MCF 10A (cell line): ENCODE results near the gene NTF4. TPM values are rescaled to one million over a fixed set of nuclear protein-coding genes. Genes with fewer than 3 reads are reported as not detected.

Experiments
- Bru-seq: library from RNA; stranded (reverse); fragments of 400-500 nt; gene quantifications from one replicate; lab custom pipeline; 2021; lab: Mats Ljungman, UMichigan
- BruChase-seq, 2 experiments: library from RNA; stranded (reverse); fragments of 400-500 nt; gene quantifications; one replicate each; lab custom pipeline; 2021; lab: Mats Ljungman, UMichigan
- BruUV-seq: library from RNA; stranded (reverse); fragments of 400-500 nt; replicated peaks from 2 replicates; lab custom pipeline; 2021; lab: Mats Ljungman, UMichigan
- CTCF ChIA-PET: fragments of 300-600 bp; sonication (Branson Sonifier 250); formaldehyde crosslinking; extraction: SDS; loops from one replicate; lab custom pipeline; 2021; ENCODE audit warnings: antibody characterized with exemption, inconsistent platforms; lab: Yijun Ruan, JAX
- POLR2A ChIA-PET: fragments of 300-600, 350-650 bp; sonication (Branson Sonifier 250); formaldehyde crosslinking; extraction: SDS; loops from one replicate; lab custom pipeline; 2020; ENCODE audit warnings: antibody characterized with exemption, inconsistent platforms; lab: Yijun Ruan, JAX
- DNase-seq: peaks from one replicate; pipeline ENCODE4 v3.0.0-alpha.2; 2018; ENCODE audit not compliant: unreplicated experiment
- H3K27ac Mint-ChIP-seq: one replicate; pipeline ENCODE4 v1.8.0; 2022; ENCODE audit warnings: mild to moderate bottlenecking, low read depth, mixed read lengths; ENCODE audit not compliant: unreplicated experiment
- H3K27me3 Mint-ChIP-seq: one replicate; pipeline ENCODE4 v1.8.0; 2022; ENCODE audit warnings: mixed read lengths; ENCODE audit not compliant: insufficient read depth, unreplicated experiment
- H3K36me3 Mint-ChIP-seq: one replicate; pipeline ENCODE4 v1.8.0; 2022; ENCODE audit warnings: mild to moderate bottlenecking, moderate library complexity, mixed read lengths; ENCODE audit not compliant: insufficient read depth, unreplicated experiment
- H3K4me1 Mint-ChIP-seq: one replicate; pipeline ENCODE4 v1.8.0; 2022; ENCODE audit warnings: mixed read lengths; ENCODE audit not compliant: insufficient read depth, unreplicated experiment
- H3K4me3 Mint-ChIP-seq: one replicate; pipeline ENCODE4 v1.8.0; 2022; ENCODE audit warnings: mild to moderate bottlenecking, moderate library complexity, mixed read lengths; ENCODE audit not compliant: unreplicated experiment
- H3K9me3 Mint-ChIP-seq: one replicate; pipeline ENCODE4 v1.8.0; 2022; ENCODE audit warnings: mixed read lengths; ENCODE audit not compliant: unreplicated experiment
- intact Hi-C: fragments of 100-400 bp; cut with micrococcal nuclease; formaldehyde crosslinking; loops from 2 replicates; pipeline ENCODE4 v1.14.1; 2022
- long read RNA-seq: library from polyadenylated mRNA; stranded (forward); transcript quantifications from one replicate; pipeline ENCODE4 v2.0.0, GENCODE V29; 2022
- total RNA-seq: library from RNA; stranded (reverse); gene quantifications from 2 replicates; pipeline ENCODE4 v1.2.3, GENCODE V29; 2022
- TF ChIP-seq, protein P1 (sequence below): fragments of 200-600 bp; IDR thresholded peaks from one replicate; pipeline ENCODE4 v1.8.0; 2022; ENCODE audit warnings: antibody characterized with exemption, mild to moderate bottlenecking; ENCODE audit not compliant: unreplicated experiment

NTF4 gene, protein sequence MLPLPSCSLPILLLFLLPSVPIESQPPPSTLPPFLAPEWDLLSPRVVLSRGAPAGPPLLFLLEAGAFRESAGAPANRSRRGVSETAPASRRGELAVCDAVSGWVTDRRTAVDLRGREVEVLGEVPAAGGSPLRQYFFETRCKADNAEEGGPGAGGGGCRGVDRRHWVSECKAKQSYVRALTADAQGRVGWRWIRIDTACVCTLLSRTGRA
- total RNA-seq (6.0 and 7.8 TPM in 2 replicates), Bru-seq, nascent RNA (percentile 31 among the genes with signal in this experiment), BruChase-seq, experiment 1, labeled RNA remaining after a 6-hour chase (percentile 72 among the genes with signal in this experiment), BruChase-seq, experiment 2, labeled RNA remaining after a 2-hour chase (percentile 59 among the genes with signal in this experiment)
- long read RNA-seq, partial matches to known transcripts = 7 of 10 reads
- long read RNA-seq, other reads (novel, unspliced or antisense) = 3 of 10 reads

DNA sequence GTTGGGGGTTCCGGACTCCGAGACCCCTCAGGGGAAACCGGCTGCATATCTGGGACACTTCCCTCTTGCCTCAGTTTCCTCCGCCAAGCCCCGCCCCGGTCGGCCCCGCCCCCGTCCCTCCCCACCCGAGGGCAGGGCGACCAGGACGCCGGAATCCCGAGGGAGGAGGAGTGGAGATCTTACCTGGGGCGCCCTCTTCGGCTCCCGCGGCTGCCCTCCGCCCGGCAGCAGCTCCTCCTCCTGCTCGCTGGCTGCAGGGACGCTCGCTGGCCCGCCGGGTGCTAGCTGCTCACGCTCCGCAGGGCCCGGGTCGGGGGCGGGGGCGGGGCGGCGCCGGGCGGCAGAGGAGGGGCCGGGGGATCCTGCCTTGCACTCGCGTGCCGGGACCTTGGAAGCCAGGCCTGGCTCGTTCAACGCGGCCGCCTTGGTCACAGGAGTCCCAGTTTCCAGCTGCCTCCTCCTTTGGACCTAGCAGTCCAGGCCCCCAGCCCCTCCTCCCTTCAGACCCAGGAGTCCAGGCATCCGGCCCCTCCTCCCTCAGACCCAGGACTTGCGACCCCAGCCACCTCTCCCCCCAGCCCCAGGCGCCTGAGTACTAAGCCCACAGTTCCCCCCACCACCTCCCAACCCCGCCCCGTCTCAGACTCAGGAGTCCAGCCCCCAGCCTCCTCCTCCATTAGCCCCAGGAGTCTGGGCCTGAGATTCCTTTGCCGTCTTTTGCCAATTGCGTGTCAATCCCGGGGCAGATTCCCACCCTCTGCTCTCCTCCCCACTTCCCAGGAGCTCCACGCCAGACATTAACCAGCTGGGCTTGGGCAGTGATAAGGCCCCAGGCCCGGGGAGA is at the start of gene NTF4:
Gene NTF4 (minus strand): TSS at position 51 of the 844 bp plus-strand sequence. CDS start 2,821 bp downstream, outside the sequence.
- intact Hi-C loops = no loop called here
- H3K27ac Mint-ChIP-seq = peak within 1 kb of the TSS; percentile 79
- peaks cover 11% of the 10 kb centered on the region for H3K36me3 Mint-ChIP-seq
- DNase-seq = peak; percentile 55
- TF ChIP-seq, protein P1, sequence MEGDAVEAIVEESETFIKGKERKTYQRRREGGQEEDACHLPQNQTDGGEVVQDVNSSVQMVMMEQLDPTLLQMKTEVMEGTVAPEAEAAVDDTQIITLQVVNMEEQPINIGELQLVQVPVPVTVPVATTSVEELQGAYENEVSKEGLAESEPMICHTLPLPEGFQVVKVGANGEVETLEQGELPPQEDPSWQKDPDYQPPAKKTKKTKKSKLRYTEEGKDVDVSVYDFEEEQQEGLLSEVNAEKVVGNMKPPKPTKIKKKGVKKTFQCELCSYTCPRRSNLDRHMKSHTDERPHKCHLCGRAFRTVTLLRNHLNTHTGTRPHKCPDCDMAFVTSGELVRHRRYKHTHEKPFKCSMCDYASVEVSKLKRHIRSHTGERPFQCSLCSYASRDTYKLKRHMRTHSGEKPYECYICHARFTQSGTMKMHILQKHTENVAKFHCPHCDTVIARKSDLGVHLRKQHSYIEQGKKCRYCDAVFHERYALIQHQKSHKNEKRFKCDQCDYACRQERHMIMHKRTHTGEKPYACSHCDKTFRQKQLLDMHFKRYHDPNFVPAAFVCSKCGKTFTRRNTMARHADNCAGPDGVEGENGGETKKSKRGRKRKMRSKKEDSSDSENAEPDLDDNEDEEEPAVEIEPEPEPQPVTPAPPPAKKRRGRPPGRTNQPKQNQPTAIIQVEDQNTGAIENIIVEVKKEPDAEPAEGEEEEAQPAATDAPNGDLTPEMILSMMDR = no peak
- peaks cover 24% of the 10 kb centered on the region for H3K27me3 Mint-ChIP-seq
- ChIA-PET POLR2A (interaction anchor here (0.5 to 1.8 kb wide), 5 partner anchors 45 to 257 kb away, joined by 3 to 8 read pairs (median 4); partner anchors contain the start of genes GYS1 and RUVBL2), CTCF (interaction anchor here (0.6 to 1.6 kb wide), 4 partner anchors 9 to 90 kb away, joined by 3 to 8 read pairs (median 6); no protein-coding TSS in a partner anchor)
- H3K4me1 Mint-ChIP-seq = peaks cover 8% of the 10 kb centered on the region
- H3K4me3 Mint-ChIP-seq = peak within 1 kb of the TSS; percentile 79
- BruUV-seq = no TSS peak
- no peaks in the 10 kb centered on the region for H3K9me3 Mint-ChIP-seq

DNA sequence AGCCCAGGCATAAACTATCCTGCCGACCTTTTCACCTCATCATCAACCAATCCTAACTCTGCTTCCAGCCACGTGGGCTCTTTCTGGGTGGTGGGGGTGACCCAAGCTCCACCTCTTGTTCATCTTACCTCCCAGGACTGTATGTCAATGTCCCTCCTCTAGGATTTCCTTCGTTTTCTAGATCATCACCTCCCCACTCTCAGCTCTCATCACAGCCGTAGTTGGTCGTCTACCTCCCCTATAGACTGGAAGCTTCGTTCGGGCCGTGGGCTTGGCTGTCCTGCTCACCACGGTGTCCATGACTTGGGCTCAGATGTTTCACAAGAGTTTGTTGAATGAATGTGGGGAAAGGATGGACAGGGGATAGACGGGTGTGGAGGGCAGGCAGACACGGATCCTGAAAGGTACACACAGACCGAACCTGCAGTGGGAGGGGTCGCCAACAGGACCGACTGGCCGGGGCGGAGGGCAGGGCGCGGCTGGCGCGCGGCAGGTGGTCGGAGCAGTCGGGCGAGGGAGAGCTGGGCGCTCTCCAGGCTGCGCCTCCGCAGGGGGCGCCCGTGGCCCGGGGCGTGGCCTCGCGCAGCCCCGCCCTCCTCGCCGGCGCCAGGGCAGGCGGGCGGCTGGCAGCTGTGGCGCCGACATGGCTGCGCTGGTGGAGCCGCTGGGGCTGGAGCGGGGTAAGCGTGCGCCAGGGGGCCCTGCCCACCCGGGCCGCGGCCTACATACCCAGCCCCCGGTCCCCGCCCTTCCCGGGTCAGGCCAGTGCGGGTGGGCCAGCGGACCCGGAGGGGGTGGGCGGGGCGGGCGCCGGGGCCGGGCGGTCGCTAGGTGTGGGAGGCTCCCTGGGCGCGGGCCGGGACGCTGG is 49.4 kb upstream of the NTF4 start, which contains the start of gene LIN7B:
Gene LIN7B (plus strand): TSS at position 609 of the 868 bp plus-strand sequence. CDS start 35 bp downstream, at position 644.
- H3K4me1 Mint-ChIP-seq = peaks cover 34% of the 10 kb centered on the region
- peak within 1 kb of the TSS; percentile 73 for H3K4me3 Mint-ChIP-seq
- no peaks in the 10 kb centered on the region for H3K9me3 Mint-ChIP-seq
- no TSS peak for BruUV-seq
- ChIA-PET POLR2A (interaction anchor here (0.9 to 2.2 kb wide), 15 partner anchors 9 to 755 kb away, joined by 3 to 8 read pairs (median 4); partner anchors contain the start of genes GYS1, RUVBL2 and TRPM4), CTCF (interaction anchor here (0.7 to 3.8 kb wide), 16 partner anchors 9 to 121 kb away, joined by 3 to 22 read pairs (median 5); partner anchors contain the start of genes GYS1 and RUVBL2)
- H3K27me3 Mint-ChIP-seq = no peaks in the 10 kb centered on the region
- DNase-seq = peak; percentile 62
- peaks cover 36% of the 10 kb centered on the region for H3K36me3 Mint-ChIP-seq
- TF ChIP-seq, protein P1 = peak; percentile 30
- no peak within 1 kb of the TSS for H3K27ac Mint-ChIP-seq
- intact Hi-C loops = loop anchor here (5.0 kb wide), 1 partner anchor 33 kb away; no protein-coding TSS in a partner anchor

DNA sequence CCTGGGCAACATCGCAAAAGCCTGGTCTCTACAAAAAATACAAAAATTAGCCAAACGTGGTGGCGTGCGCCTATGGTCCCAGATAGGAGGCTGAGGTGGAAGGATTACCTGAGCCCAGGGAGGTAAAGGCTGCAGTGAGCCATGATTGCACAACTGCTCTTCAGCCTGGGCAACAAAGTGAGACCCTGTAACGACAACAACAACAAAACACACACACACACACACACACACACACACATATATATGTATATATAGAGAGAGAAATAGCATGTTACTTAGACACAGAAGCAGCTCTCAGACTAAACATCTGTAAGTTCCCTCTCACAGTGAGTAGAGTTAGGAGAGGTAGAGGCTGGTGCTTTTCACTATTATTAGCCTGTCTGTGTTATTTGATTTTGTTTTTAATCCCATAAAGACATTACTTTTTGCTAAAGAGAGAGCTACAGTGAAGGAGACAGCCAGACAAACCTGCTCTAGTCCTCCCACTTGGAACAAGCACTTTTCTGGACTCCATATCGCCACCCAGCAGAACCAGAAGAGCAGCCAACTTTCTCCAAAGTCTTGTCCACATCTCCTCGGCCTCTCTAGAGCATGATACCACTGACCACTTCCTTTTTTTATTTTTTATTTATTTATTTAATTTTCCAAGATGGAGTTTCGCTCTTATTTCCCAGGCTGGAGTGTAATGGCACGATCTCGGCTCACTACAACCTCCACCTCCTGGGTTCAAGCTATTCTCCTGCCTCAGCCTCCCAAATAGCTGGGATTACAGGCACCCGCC is 46.8 kb upstream of the NTF4 start:
- Mint-ChIP-seq H3K4me1 (peaks cover 17% of the 10 kb centered on the region), H3K36me3 (peaks cover 47% of the 10 kb centered on the region), H3K27ac (no peak overlapping the region), H3K27me3 (no peaks in the 10 kb centered on the region), H3K4me3 (no peak overlapping the region), H3K9me3 (no peaks in the 10 kb centered on the region)
- intact Hi-C loops = loop anchor here (5.0 kb wide), 1 partner anchor 36 kb away; no protein-coding TSS in a partner anchor
- BruUV-seq = no TSS peak
- POLR2A ChIA-PET = interaction anchor here (0.5 to 0.7 kb wide), 2 partner anchors 36 to 759 kb away, joined by 3 read pairs; no protein-coding TSS in a partner anchor
- TF ChIP-seq, protein P1 = no peak
- no peak for DNase-seq
- CTCF ChIA-PET = interaction anchor here (0.6 to 1.0 kb wide), 2 partner anchors 35 to 88 kb away, joined by 4 read pairs; no protein-coding TSS in a partner anchor
